BE2C (cell line): ENCODE measurements around the gene PPIP5K2.

Experiments used
- DNase-seq: peaks from one replicate; pipeline ENCODE4 v3.0.0-alpha.2; 2020
- H3K27me3 ChIP-seq: fragments of 250-450 bp; sonication (Bioruptor Pico); 2 replicates; pipeline ENCODE4 v1.5.1; 2020; ENCODE audit warnings: mild to moderate bottlenecking
- H3K36me3 ChIP-seq: fragments of 250-450 bp; sonication (Bioruptor Pico); 2 replicates; pipeline ENCODE4 v1.5.1; 2020; ENCODE audit warnings: mild to moderate bottlenecking
- H3K4me1 ChIP-seq: fragments of 250-450 bp; sonication (Bioruptor Pico); 2 replicates; pipeline ENCODE4 v1.5.1; 2020
- H3K4me3 ChIP-seq: 2 replicates; pipeline ENCODE4 v1.5.1; 2011; ENCODE audit warnings: low read depth, low read length
- H3K9me3 ChIP-seq: fragments of 250-450 bp; sonication (Bioruptor Pico); 2 replicates; pipeline ENCODE4 v1.5.1; 2020
- TF ChIP-seq, protein P1 (sequence below): IDR thresholded peaks from 2 replicates; pipeline ENCODE4 v1.5.1; 2012; ENCODE audit warnings: mild to moderate bottlenecking, low read depth, low read length

Gene PPIP5K2

DNA sequence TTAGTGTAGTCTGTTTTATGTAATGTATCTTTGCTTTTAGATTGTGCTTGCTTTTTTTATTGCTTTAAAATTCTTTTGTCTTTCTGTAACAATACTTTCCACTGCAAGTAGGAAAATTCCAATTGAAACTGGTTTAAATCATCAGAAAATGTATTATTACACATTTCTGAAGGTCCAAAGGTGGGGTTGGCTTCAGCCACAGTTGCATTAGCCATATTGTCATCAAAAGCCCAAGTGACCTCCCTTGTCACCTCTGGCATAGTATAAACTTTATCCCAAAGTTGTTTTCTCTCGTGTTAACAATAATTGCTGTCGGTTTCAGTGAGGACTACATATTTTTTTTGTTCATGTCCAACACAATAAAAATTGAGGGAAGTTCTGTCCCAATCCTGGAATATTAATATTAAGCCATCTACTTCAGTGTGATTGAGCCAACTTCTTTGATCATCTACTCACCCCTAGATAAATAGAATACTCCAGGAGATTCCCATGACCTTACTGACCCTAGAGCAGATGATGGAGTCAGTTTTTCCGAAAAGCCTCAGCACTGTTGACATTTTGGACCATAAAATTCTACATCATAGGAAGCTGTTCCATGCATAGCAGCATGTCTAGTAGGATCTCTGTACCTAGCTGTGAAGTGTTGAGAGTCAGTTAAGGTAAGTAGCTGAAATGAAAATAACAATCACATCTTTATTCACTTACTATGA lies 86.0 kb downstream of the PPIP5K2 start:
- Histone ChIP-seq H3K27me3 (no peaks in the 10 kb centered on the region), H3K4me1 (no peaks in the 10 kb centered on the region; the same call in 1 of the 2 replicates), H3K9me3 (no peaks in the 10 kb centered on the region), H3K36me3 (no peaks in the 10 kb centered on the region; the same call in 1 of the 2 replicates), H3K4me3 (no peak overlapping the region)
- no peak for DNase-seq
- TF ChIP-seq, protein P1, sequence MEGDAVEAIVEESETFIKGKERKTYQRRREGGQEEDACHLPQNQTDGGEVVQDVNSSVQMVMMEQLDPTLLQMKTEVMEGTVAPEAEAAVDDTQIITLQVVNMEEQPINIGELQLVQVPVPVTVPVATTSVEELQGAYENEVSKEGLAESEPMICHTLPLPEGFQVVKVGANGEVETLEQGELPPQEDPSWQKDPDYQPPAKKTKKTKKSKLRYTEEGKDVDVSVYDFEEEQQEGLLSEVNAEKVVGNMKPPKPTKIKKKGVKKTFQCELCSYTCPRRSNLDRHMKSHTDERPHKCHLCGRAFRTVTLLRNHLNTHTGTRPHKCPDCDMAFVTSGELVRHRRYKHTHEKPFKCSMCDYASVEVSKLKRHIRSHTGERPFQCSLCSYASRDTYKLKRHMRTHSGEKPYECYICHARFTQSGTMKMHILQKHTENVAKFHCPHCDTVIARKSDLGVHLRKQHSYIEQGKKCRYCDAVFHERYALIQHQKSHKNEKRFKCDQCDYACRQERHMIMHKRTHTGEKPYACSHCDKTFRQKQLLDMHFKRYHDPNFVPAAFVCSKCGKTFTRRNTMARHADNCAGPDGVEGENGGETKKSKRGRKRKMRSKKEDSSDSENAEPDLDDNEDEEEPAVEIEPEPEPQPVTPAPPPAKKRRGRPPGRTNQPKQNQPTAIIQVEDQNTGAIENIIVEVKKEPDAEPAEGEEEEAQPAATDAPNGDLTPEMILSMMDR: no peak

- no peak for DNase-seq
- TF ChIP-seq, protein P1: no peak
- H3K4me1 ChIP-seq: no peaks in the 10 kb centered on the region; the same call in 1 of the 2 replicates
- H3K27me3 ChIP-seq: no peaks in the 10 kb centered on the region
- no peak overlapping the region for H3K4me3 ChIP-seq
- no peaks in the 10 kb centered on the region for H3K9me3 ChIP-seq
- H3K36me3 ChIP-seq: no peaks in the 10 kb centered on the region; the same call in 1 of the 2 replicates
These were observed 86.9 kb downstream of the PPIP5K2 start for GRCh38 chr5:103207011-103207410.

DNA sequence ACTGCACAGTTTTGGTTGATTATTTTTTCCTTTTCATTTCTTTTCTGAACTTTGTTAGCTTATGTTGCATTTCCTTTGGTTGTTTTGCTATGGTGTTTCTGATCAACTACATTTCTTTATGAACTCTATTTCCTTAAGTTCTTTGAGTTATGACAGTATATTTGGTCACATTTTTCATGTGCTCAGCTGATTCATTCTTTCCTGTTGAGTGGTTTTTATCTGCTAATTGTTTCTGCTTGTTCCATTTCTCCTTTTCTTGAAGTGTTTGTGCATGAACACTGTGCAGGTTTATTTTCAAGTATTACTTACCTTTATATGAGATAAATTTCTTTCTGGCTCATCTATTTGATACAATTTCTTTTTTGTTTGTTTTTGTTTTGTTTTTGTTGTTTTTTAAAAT lies 87.6 kb downstream of the PPIP5K2 start:
- Histone ChIP-seq H3K4me3 (no peak overlapping the region), H3K27me3 (no peaks in the 10 kb centered on the region), H3K36me3 (no peaks in the 10 kb centered on the region), H3K4me1 (no peaks in the 10 kb centered on the region; the same call in 1 of the 2 replicates), H3K9me3 (no peaks in the 10 kb centered on the region)
- TF ChIP-seq, protein P1: no peak
- no peak for DNase-seq

DNA sequence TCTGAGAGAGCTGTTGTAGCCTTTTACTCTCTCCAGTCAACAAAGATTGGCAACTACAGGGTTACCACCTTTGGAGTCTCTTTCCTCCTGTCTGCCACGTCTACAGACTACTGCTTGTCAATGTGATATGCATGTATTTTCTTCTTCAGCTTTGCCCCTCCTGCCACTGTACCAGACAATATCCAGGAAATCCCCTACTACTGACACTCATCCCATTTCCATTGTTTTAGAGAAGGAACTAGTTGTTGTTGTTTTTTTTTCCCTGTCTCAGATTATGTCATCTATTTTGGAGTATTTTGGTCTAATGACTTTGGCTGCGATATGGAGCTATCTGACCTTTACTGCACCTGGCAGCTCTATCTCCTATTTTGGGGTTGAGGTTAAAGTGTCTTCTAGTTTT lies 88.4 kb downstream of the PPIP5K2 start:
- Histone ChIP-seq H3K9me3 (no peaks in the 10 kb centered on the region), H3K4me1 (no peaks in the 10 kb centered on the region; the same call in 1 of the 2 replicates), H3K36me3 (no peaks in the 10 kb centered on the region), H3K4me3 (no peak overlapping the region), H3K27me3 (no peaks in the 10 kb centered on the region)
- DNase-seq: no peak
- TF ChIP-seq, protein P1: no peak

DNA sequence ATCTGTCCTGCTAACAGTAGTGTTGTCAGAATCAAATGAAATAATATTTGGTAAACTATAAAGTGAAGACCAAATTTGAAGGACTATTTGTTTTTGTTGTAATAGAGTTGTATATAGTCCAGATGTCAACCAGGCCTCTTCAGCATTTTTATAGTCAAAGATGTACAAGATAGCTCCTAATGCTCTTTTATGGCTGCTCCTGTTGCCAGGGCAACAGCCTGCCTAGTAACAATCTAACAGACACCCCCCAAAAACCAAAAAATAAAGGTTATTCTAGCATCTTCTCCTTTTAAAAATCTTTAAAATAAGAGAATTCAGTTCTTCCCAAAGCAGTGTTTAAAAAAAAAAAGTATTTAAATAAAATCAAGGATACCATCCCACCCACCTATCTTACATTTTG lies 89.0 kb downstream of the PPIP5K2 start:
- TF ChIP-seq, protein P1: no peak
- H3K4me1 ChIP-seq: no peaks in the 10 kb centered on the region; the same call in 1 of the 2 replicates
- H3K9me3 ChIP-seq: no peaks in the 10 kb centered on the region
- no peak for DNase-seq
- H3K36me3 ChIP-seq: no peaks in the 10 kb centered on the region
- no peak overlapping the region for H3K4me3 ChIP-seq
- H3K27me3 ChIP-seq: no peaks in the 10 kb centered on the region

- Histone ChIP-seq H3K4me1 (no peaks in the 10 kb centered on the region; the same call in 1 of the 2 replicates), H3K36me3 (no peaks in the 10 kb centered on the region), H3K27me3 (no peaks in the 10 kb centered on the region), H3K9me3 (no peaks in the 10 kb centered on the region), H3K4me3 (no peak overlapping the region)
- TF ChIP-seq, protein P1: no peak
- no peak for DNase-seq
These were observed 90.9 kb downstream of the PPIP5K2 start for GRCh38 chr5:103210952-103211351.
